ENCODE data around the gene SARM1.
"Not testable (repeated sequence)": the region's sequence is repeated elsewhere in the genome, so short reads cannot be mapped to it uniquely, and the experiment has no call there.

Gene SARM1

GRCh38 chr17:28333083-28333746, 38.3 kb upstream of the SARM1 start:
- Histone ChIP-seq H3K4me1 (ENCODE audit: control insufficient read depth, insufficient read depth, low read length, unreplicated experiment) (peaks cover 26% of the 10 kb centered on the region), H3K36me3 (ENCODE audit: insufficient read depth, low read length) (peaks cover 10% of the 10 kb centered on the region; the same call in 1 of the 2 replicates), H3K27ac (ENCODE audit: low read depth, low read length) (no peak overlapping the region), H3K79me2 (ENCODE audit: control insufficient read depth, insufficient read depth, low read length, unreplicated experiment) (peaks cover 52% of the 10 kb centered on the region), H2AFZ (ENCODE audit: low read length, unreplicated experiment) (no peak overlapping the region), H3K27me3 (ENCODE audit: insufficient read depth, low read length) (no peaks in the 10 kb centered on the region), H3K4me3 (ENCODE audit: low read depth, low read length) (no peak overlapping the region; the same call in 1 of the 2 replicates)

- no peak overlapping the region for H3K27ac ChIP-seq (ENCODE audit: low read depth, low read length)
- no peaks in the 10 kb centered on the region for H3K27me3 ChIP-seq (ENCODE audit: insufficient read depth, low read length)
- H3K4me3 ChIP-seq (ENCODE audit: low read depth, low read length), result peak overlapping the region; percentile 99
- H3K4me1 ChIP-seq (ENCODE audit: control insufficient read depth, insufficient read depth, low read length, unreplicated experiment), result peaks cover 32% of the 10 kb centered on the region
- H3K36me3 ChIP-seq (ENCODE audit: insufficient read depth, low read length), result no peaks in the 10 kb centered on the region; the same call in 1 of the 2 replicates
- no peak overlapping the region for H2AFZ ChIP-seq (ENCODE audit: low read length, unreplicated experiment)
- H3K79me2 ChIP-seq (ENCODE audit: control insufficient read depth, insufficient read depth, low read length, unreplicated experiment), result peaks cover 57% of the 10 kb centered on the region
Observed at GRCh38 chr17:28334171-28334570, 37.3 kb upstream of the SARM1 start.

- Histone ChIP-seq H2AFZ (ENCODE audit: low read length, unreplicated experiment) (peak overlapping the region; percentile 92), H3K27ac (ENCODE audit: low read depth, low read length) (peak overlapping the region; percentile 87), H3K79me2 (ENCODE audit: control insufficient read depth, insufficient read depth, low read length, unreplicated experiment) (peaks cover 62% of the 10 kb centered on the region)
Observed at GRCh38 chr17:28334666-28335200, 36.8 kb upstream of the SARM1 start.

GRCh38 chr17:28335201-28335958, 36.1 kb upstream of the SARM1 start, which contains the start of the genes IFT20 and TNFAIP1:
Gene IFT20, minus strand, starts transcription at chr17:28335472. Its CDS starts 3,487 bp downstream, at chr17:28331985.
Gene TNFAIP1, plus strand, starts transcription at chr17:28335761. Its CDS starts 3,761 bp downstream, at chr17:28339522.
- Histone ChIP-seq H3K27me3 (ENCODE audit: insufficient read depth, low read length) (no peaks in the 10 kb centered on the region), H3K27ac (ENCODE audit: low read depth, low read length) (peak within 1 kb of the TSS; percentile 87), H3K4me3 (ENCODE audit: low read depth, low read length) (peak within 1 kb of the TSS; percentile 99), H3K36me3 (ENCODE audit: insufficient read depth, low read length) (peaks cover 2% of the 10 kb centered on the region; the same call in 1 of the 2 replicates), H3K4me1 (ENCODE audit: control insufficient read depth, insufficient read depth, low read length, unreplicated experiment) (peaks cover 32% of the 10 kb centered on the region), H3K79me2 (ENCODE audit: control insufficient read depth, insufficient read depth, low read length, unreplicated experiment) (peaks cover 66% of the 10 kb centered on the region), H2AFZ (ENCODE audit: low read length, unreplicated experiment) (peak within 1 kb of the TSS; percentile 92)

More at GRCh38 chr17:28334666-28335200, 36.8 kb upstream of the SARM1 start:
- no peaks in the 10 kb centered on the region for H3K36me3 ChIP-seq (ENCODE audit: insufficient read depth, low read length)
- H3K4me3 ChIP-seq (ENCODE audit: low read depth, low read length), result peak overlapping the region; percentile 99
- H3K4me1 ChIP-seq (ENCODE audit: control insufficient read depth, insufficient read depth, low read length, unreplicated experiment), result peaks cover 32% of the 10 kb centered on the region
- no peaks in the 10 kb centered on the region for H3K27me3 ChIP-seq (ENCODE audit: insufficient read depth, low read length)

GRCh38 chr17:28335959-28336871, 35.3 kb upstream of the SARM1 start:
- Histone ChIP-seq H3K36me3 (ENCODE audit: insufficient read depth, low read length) (peaks cover 4% of the 10 kb centered on the region; the same call in 1 of the 2 replicates), H3K27ac (ENCODE audit: low read depth, low read length) (peak overlapping the region; percentile 72), H3K4me1 (ENCODE audit: control insufficient read depth, insufficient read depth, low read length, unreplicated experiment) (peaks cover 32% of the 10 kb centered on the region), H3K27me3 (ENCODE audit: insufficient read depth, low read length) (no peaks in the 10 kb centered on the region), H2AFZ (ENCODE audit: low read length, unreplicated experiment) (peak overlapping the region; percentile 16), H3K79me2 (ENCODE audit: control insufficient read depth, insufficient read depth, low read length, unreplicated experiment) (peaks cover 66% of the 10 kb centered on the region), H3K4me3 (ENCODE audit: low read depth, low read length) (peak overlapping the region; percentile 99)

GRCh38 chr17:28338056-28338768, 33.3 kb upstream of the SARM1 start:
- Histone ChIP-seq H3K27ac (ENCODE audit: low read depth, low read length) (peak overlapping the region; percentile 45), H3K4me3 (ENCODE audit: low read depth, low read length) (no peak overlapping the region), H3K79me2 (ENCODE audit: control insufficient read depth, insufficient read depth, low read length, unreplicated experiment) (peaks cover 56% of the 10 kb centered on the region)

GRCh38 chr17:28338769-28339212, 32.7 kb upstream of the SARM1 start:
- H3K4me1 ChIP-seq (ENCODE audit: control insufficient read depth, insufficient read depth, low read length, unreplicated experiment), result peaks cover 32% of the 10 kb centered on the region
- H3K36me3 ChIP-seq (ENCODE audit: insufficient read depth, low read length), result peaks cover 14% of the 10 kb centered on the region; the same call in 1 of the 2 replicates
- not testable (repeated sequence) for H2AFZ ChIP-seq (ENCODE audit: low read length, unreplicated experiment); H3K4me3 ChIP-seq (ENCODE audit: low read depth, low read length); H3K27me3 ChIP-seq (ENCODE audit: insufficient read depth, low read length)
- H3K79me2 ChIP-seq (ENCODE audit: control insufficient read depth, insufficient read depth, low read length, unreplicated experiment), result peaks cover 50% of the 10 kb centered on the region
- H3K27ac ChIP-seq (ENCODE audit: low read depth, low read length), result peak overlapping the region; percentile 45

More at GRCh38 chr17:28338056-28338768, 33.3 kb upstream of the SARM1 start:
- Histone ChIP-seq H2AFZ (ENCODE audit: low read length, unreplicated experiment) (no peak overlapping the region), H3K4me1 (ENCODE audit: control insufficient read depth, insufficient read depth, low read length, unreplicated experiment) (peaks cover 32% of the 10 kb centered on the region), H3K27me3 (ENCODE audit: insufficient read depth, low read length) (no peaks in the 10 kb centered on the region), H3K36me3 (ENCODE audit: insufficient read depth, low read length) (peaks cover 13% of the 10 kb centered on the region; the same call in 1 of the 2 replicates)

- Histone ChIP-seq H3K27ac (ENCODE audit: low read depth, low read length) (no peak overlapping the region), H2AFZ (ENCODE audit: low read length, unreplicated experiment) (no peak overlapping the region), H3K36me3 (ENCODE audit: insufficient read depth, low read length) (peaks cover 21% of the 10 kb centered on the region; the same call in 1 of the 2 replicates), H3K4me1 (ENCODE audit: control insufficient read depth, insufficient read depth, low read length, unreplicated experiment) (peaks cover 25% of the 10 kb centered on the region), H3K4me3 (ENCODE audit: low read depth, low read length) (no peak overlapping the region), H3K79me2 (ENCODE audit: control insufficient read depth, insufficient read depth, low read length, unreplicated experiment) (peaks cover 44% of the 10 kb centered on the region), H3K27me3 (ENCODE audit: insufficient read depth, low read length) (no peaks in the 10 kb centered on the region)
Observed at GRCh38 chr17:28339431-28339830, 32.1 kb upstream of the SARM1 start.

- Histone ChIP-seq H3K36me3 (ENCODE audit: insufficient read depth, low read length) (peaks cover 29% of the 10 kb centered on the region), H3K4me3 (ENCODE audit: low read depth, low read length) (no peak overlapping the region), H3K4me1 (ENCODE audit: control insufficient read depth, insufficient read depth, low read length, unreplicated experiment) (peaks cover 24% of the 10 kb centered on the region), H2AFZ (ENCODE audit: low read length, unreplicated experiment) (no peak overlapping the region), H3K27ac (ENCODE audit: low read depth, low read length) (no peak overlapping the region), H3K27me3 (ENCODE audit: insufficient read depth, low read length) (no peaks in the 10 kb centered on the region), H3K79me2 (ENCODE audit: control insufficient read depth, insufficient read depth, low read length, unreplicated experiment) (peaks cover 37% of the 10 kb centered on the region)
Observed at GRCh38 chr17:28340374-28340773, 31.1 kb upstream of the SARM1 start.
